ENCODE results near the gene FMO4.

Gene FMO4, protein sequence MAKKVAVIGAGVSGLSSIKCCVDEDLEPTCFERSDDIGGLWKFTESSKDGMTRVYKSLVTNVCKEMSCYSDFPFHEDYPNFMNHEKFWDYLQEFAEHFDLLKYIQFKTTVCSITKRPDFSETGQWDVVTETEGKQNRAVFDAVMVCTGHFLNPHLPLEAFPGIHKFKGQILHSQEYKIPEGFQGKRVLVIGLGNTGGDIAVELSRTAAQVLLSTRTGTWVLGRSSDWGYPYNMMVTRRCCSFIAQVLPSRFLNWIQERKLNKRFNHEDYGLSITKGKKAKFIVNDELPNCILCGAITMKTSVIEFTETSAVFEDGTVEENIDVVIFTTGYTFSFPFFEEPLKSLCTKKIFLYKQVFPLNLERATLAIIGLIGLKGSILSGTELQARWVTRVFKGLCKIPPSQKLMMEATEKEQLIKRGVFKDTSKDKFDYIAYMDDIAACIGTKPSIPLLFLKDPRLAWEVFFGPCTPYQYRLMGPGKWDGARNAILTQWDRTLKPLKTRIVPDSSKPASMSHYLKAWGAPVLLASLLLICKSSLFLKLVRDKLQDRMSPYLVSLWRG

DNA sequence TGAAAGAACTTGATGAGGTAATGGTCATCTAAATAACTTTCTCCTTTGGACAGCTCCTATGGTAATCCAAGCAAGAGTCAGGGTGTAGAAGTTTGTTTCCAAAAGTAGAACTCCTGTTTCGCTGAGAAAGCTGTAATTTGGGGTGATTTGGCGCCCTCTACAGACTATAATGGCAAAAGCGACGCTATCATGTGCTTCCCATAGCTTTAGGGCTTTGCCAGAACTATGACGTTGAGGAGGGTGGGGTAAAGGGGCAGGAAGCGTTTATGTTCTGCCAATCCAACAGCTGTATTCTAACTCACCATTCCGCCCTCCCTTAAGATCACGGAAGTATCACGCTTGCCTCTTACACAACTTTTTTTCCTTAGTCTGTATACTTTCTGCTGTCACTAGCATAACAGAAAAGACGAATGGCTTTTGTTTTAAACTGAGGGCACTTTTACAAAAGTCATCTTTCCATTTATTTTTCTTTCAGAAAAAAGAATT lies at the start of gene FMO4:
Gene FMO4 (plus strand): TSS at position 349 of the 486 bp plus-strand sequence. CDS start 5,643 bp downstream, outside the sequence.
- Histone ChIP-seq H3K27me3 (ENCODE audit: control insufficient read depth, insufficient read depth, low read length) (no peaks in the 10 kb centered on the region), H3K9ac (ENCODE audit: low read length) (peak within 1 kb of the TSS; percentile 28), H3K27ac (ENCODE audit: low read length) (no peak within 1 kb of the TSS), H3K4me1 (ENCODE audit: control insufficient read depth, low read depth, low read length) (peaks cover 4% of the 10 kb centered on the region), H3K9me3 (ENCODE audit: control insufficient read depth, low read depth, low read length) (no peaks in the 10 kb centered on the region), H3K4me3 (ENCODE audit: low read length) (peak within 1 kb of the TSS; percentile 46), H3K36me3 (ENCODE audit: control insufficient read depth, low read depth, low read length) (no peaks in the 10 kb centered on the region)

DNA sequence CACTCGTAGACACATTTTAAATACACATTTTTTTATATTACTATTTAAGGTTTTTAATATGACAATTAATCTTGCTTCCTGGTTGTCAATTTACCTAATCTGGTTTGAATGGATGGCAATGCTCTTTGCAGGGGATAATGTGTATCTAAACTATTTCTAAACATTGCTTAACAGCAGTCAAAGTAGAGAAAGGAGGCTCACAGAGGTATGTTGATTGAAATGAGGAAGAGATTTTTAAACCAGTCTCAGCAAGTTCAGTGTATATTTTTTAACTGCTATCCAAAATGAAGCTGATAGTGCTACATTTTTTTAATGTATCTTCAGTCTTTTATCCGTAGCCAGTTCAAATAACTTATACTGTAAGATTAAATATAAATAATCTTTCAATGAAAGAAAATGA lies 48.3 kb upstream of the FMO4 start:
- no peaks in the 10 kb centered on the region for H3K36me3 ChIP-seq (ENCODE audit: control insufficient read depth, low read depth, low read length)
- no peaks in the 10 kb centered on the region for H3K27me3 ChIP-seq (ENCODE audit: control insufficient read depth, insufficient read depth, low read length)
- no peak overlapping the region for H3K27ac ChIP-seq (ENCODE audit: low read length)
- no peaks in the 10 kb centered on the region for H3K9me3 ChIP-seq (ENCODE audit: control insufficient read depth, low read depth, low read length)
- H3K4me1 ChIP-seq (ENCODE audit: control insufficient read depth, low read depth, low read length), result no peaks in the 10 kb centered on the region
- no peak overlapping the region for H3K4me3 ChIP-seq (ENCODE audit: low read length)
- no peak overlapping the region for H3K9ac ChIP-seq (ENCODE audit: low read length)

DNA sequence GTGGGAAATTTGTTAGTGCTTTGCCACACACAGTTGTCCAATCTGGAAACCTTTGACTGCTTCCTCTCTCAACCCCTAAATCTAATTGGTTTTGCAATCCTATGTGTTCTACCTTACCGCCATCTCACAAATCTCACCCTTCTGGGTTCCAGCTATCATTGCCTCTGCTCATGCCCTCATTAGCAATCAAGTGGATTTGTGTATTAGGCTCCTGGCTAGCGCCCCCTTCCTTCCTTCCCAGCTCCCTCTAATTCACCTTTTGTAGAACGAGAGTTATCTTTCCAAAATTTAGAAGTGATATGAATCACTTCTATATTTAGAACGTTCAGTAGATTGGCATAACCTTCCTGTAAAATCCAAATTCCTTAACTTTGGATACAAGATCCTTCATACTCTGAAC lies 47.1 kb upstream of the FMO4 start:
- H3K4me1 ChIP-seq (ENCODE audit: control insufficient read depth, low read depth, low read length), result no peaks in the 10 kb centered on the region
- no peak overlapping the region for H3K27ac ChIP-seq (ENCODE audit: low read length)
- no peaks in the 10 kb centered on the region for H3K9me3 ChIP-seq (ENCODE audit: control insufficient read depth, low read depth, low read length)
- no peaks in the 10 kb centered on the region for H3K36me3 ChIP-seq (ENCODE audit: control insufficient read depth, low read depth, low read length)
- H3K27me3 ChIP-seq (ENCODE audit: control insufficient read depth, insufficient read depth, low read length), result no peaks in the 10 kb centered on the region
- no peak overlapping the region for H3K4me3 ChIP-seq (ENCODE audit: low read length)
- H3K9ac ChIP-seq (ENCODE audit: low read length), result no peak overlapping the region

DNA sequence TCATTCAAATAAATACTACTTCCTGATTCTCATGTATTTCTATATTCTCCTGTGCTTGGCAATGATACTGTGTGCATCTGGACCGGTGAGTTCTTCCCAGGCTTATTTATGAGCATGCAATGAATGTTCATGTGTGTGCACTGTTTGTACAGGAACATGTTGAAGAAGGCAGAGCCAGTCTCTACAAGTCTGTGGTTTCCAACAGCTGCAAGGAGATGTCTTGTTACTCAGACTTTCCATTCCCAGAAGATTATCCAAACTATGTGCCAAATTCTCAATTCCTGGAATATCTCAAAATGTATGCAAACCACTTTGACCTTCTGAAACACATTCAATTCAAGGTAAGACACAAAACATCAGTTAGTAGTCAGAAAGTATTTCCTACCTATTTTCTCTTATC lies 46.6 kb upstream of the FMO4 start:
- Histone ChIP-seq H3K4me3 (ENCODE audit: low read length) (no peak overlapping the region), H3K9me3 (ENCODE audit: control insufficient read depth, low read depth, low read length) (no peaks in the 10 kb centered on the region), H3K27ac (ENCODE audit: low read length) (no peak overlapping the region), H3K4me1 (ENCODE audit: control insufficient read depth, low read depth, low read length) (no peaks in the 10 kb centered on the region), H3K9ac (ENCODE audit: low read length) (no peak overlapping the region), H3K36me3 (ENCODE audit: control insufficient read depth, low read depth, low read length) (no peaks in the 10 kb centered on the region), H3K27me3 (ENCODE audit: control insufficient read depth, insufficient read depth, low read length) (no peaks in the 10 kb centered on the region)

DNA sequence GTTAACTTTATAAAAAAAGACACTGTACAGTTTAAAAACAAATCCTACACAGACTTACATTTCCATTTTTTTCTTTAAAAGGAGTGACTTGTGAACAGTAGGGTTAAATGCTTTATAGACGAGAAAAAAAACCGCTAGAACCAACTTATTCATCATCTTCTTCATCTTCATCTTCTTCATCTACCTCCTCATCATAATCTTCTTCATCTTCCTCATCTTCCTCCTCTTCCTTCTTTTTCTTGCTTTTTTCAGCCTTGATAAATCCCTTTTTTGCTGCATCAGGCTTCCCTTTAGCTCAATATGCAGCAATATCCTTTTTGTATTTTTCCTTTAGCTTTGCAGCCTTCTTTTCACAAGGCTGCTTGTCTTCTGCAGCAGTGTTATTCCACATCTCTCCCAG lies 43.2 kb upstream of the FMO4 start:
- H3K27ac ChIP-seq (ENCODE audit: low read length), result no peak overlapping the region
- H3K9me3 ChIP-seq (ENCODE audit: control insufficient read depth, low read depth, low read length), result no peaks in the 10 kb centered on the region
- no peaks in the 10 kb centered on the region for H3K4me1 ChIP-seq (ENCODE audit: control insufficient read depth, low read depth, low read length)
- no peak overlapping the region for H3K9ac ChIP-seq (ENCODE audit: low read length)
- H3K27me3 ChIP-seq (ENCODE audit: control insufficient read depth, insufficient read depth, low read length), result no peaks in the 10 kb centered on the region
- no peak overlapping the region for H3K4me3 ChIP-seq (ENCODE audit: low read length)
- H3K36me3 ChIP-seq (ENCODE audit: control insufficient read depth, low read depth, low read length), result no peaks in the 10 kb centered on the region

DNA sequence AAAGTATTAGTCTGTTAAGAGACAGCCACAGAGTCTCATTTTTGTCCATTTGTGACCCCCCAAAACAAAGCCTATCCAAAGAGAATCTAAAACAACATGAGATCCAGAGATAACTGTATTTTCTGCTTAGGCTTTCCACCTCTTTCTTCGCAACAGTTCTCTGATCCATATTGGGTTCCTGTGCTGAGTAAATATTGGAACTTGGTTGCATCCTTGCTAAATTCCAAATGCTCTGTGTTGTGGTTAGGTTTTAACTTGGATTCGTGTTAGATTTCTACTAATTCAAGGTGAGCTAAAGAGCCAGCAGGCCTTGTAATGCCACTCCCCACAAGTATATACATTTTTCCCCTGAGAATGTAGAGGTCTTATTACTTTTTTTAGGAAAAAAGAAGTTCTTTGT lies 36.4 kb upstream of the FMO4 start:
- H3K36me3 ChIP-seq (ENCODE audit: control insufficient read depth, low read depth, low read length), result no peaks in the 10 kb centered on the region
- H3K4me3 ChIP-seq (ENCODE audit: low read length), result no peak overlapping the region
- no peak overlapping the region for H3K9ac ChIP-seq (ENCODE audit: low read length)
- H3K4me1 ChIP-seq (ENCODE audit: control insufficient read depth, low read depth, low read length), result peaks cover 3% of the 10 kb centered on the region
- no peaks in the 10 kb centered on the region for H3K9me3 ChIP-seq (ENCODE audit: control insufficient read depth, low read depth, low read length)
- no peak overlapping the region for H3K27ac ChIP-seq (ENCODE audit: low read length)
- no peaks in the 10 kb centered on the region for H3K27me3 ChIP-seq (ENCODE audit: control insufficient read depth, insufficient read depth, low read length)

DNA sequence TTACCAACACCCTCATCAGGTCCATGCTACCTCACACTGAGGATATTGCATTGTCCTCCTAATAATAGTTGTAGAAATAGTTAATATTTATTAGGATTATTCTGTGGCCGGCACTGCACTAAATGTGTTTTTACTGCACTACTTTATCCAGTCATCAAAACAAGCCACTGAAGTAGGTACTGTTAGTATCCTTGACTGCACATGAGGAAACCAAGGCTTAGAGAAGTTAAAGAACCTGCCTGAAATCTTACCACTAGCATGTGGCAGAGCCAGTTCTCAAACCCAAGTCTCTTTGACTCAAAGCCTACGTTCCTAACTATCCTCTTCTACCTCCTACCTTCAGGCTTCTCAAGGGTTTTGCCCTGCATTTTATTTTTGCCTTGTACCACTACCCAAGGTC lies 34.7 kb upstream of the FMO4 start:
- Histone ChIP-seq H3K27me3 (ENCODE audit: control insufficient read depth, insufficient read depth, low read length) (no peaks in the 10 kb centered on the region), H3K9me3 (ENCODE audit: control insufficient read depth, low read depth, low read length) (no peaks in the 10 kb centered on the region), H3K27ac (ENCODE audit: low read length) (no peak overlapping the region), H3K4me1 (ENCODE audit: control insufficient read depth, low read depth, low read length) (peaks cover 3% of the 10 kb centered on the region), H3K9ac (ENCODE audit: low read length) (no peak overlapping the region), H3K4me3 (ENCODE audit: low read length) (no peak overlapping the region), H3K36me3 (ENCODE audit: control insufficient read depth, low read depth, low read length) (no peaks in the 10 kb centered on the region)

DNA sequence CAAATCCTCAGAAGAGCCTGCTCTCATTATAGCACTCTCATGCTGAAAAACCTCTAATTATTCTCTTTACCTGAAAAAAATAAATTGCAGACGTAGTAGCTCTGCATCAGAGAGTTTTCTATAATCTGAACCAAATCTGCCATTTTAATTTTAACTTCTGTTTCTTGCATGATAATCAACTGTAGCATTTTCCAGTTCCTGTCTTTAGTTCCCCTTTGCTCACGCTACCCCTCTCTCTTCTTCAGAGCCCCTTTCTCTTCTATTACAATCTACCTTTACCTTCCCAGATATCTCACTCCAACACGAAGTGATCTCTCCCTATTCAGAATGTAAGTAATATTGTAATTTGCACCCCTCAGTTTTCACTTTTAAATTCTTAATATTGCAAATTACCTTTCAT lies 34.3 kb upstream of the FMO4 start:
- Histone ChIP-seq H3K27ac (ENCODE audit: low read length) (no peak overlapping the region), H3K9me3 (ENCODE audit: control insufficient read depth, low read depth, low read length) (no peaks in the 10 kb centered on the region), H3K27me3 (ENCODE audit: control insufficient read depth, insufficient read depth, low read length) (no peaks in the 10 kb centered on the region), H3K36me3 (ENCODE audit: control insufficient read depth, low read depth, low read length) (no peaks in the 10 kb centered on the region), H3K4me3 (ENCODE audit: low read length) (no peak overlapping the region), H3K4me1 (ENCODE audit: control insufficient read depth, low read depth, low read length) (peaks cover 3% of the 10 kb centered on the region), H3K9ac (ENCODE audit: low read length) (no peak overlapping the region)

DNA sequence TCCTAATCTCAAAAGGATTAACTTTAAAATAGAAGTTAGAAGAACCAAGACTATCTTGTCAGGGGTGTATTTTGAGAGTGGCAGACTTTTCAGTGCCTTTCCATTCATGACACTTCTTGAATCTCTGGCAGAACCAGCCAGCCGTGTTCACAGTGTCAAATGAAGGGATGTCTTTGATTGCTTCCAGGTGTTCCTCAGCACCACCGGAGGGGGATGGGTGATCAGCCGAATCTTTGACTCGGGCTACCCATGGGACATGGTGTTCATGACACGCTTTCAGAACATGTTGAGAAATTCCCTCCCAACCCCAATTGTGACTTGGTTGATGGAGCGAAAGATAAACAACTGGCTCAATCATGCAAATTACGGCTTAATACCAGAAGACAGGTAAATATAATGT lies 33.4 kb upstream of the FMO4 start:
- Histone ChIP-seq H3K27ac (ENCODE audit: low read length) (no peak overlapping the region), H3K9ac (ENCODE audit: low read length) (no peak overlapping the region), H3K9me3 (ENCODE audit: control insufficient read depth, low read depth, low read length) (no peaks in the 10 kb centered on the region), H3K4me1 (ENCODE audit: control insufficient read depth, low read depth, low read length) (peaks cover 3% of the 10 kb centered on the region), H3K27me3 (ENCODE audit: control insufficient read depth, insufficient read depth, low read length) (no peaks in the 10 kb centered on the region), H3K4me3 (ENCODE audit: low read length) (no peak overlapping the region), H3K36me3 (ENCODE audit: control insufficient read depth, low read depth, low read length) (no peaks in the 10 kb centered on the region)

DNA sequence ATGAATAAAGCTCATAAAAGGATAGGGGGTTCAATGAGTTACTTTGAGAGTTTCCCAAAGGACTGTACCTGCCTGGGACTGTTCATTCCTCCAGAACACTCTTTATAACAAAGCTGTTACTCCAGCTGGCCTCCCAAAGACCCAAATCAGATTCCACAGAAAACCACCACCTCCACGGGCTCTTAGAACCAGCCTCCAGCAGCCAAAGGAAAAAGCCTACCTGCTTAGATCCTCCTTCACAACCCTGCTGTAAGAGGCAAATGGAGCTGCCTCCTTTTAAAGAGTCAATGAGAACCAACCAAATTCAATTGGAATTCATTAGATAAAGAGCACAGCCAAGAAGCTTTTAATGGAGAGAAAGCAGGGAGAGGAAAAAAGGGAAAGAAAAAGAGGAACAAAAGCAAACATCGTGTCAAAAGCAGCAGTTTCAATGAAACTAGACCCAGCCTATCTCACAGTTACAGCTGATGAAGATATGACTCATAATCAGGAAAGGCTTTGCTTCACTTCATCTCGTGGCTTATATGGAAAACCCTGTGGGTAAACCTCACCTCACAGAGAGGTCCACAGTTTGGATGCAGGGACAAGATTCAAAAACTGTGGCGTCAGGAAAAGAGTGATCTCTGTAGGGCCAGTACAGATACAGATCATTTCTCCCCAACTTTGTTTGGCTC lies 27.8 kb upstream of the FMO4 start:
- no peaks in the 10 kb centered on the region for H3K36me3 ChIP-seq (ENCODE audit: control insufficient read depth, low read depth, low read length)
- no peaks in the 10 kb centered on the region for H3K4me1 ChIP-seq (ENCODE audit: control insufficient read depth, low read depth, low read length)
- no peak overlapping the region for H3K4me3 ChIP-seq (ENCODE audit: low read length)
- H3K27me3 ChIP-seq (ENCODE audit: control insufficient read depth, insufficient read depth, low read length), result no peaks in the 10 kb centered on the region
- H3K27ac ChIP-seq (ENCODE audit: low read length), result no peak overlapping the region
- no peak overlapping the region for H3K9ac ChIP-seq (ENCODE audit: low read length)
- H3K9me3 ChIP-seq (ENCODE audit: control insufficient read depth, low read depth, low read length), result no peaks in the 10 kb centered on the region

DNA sequence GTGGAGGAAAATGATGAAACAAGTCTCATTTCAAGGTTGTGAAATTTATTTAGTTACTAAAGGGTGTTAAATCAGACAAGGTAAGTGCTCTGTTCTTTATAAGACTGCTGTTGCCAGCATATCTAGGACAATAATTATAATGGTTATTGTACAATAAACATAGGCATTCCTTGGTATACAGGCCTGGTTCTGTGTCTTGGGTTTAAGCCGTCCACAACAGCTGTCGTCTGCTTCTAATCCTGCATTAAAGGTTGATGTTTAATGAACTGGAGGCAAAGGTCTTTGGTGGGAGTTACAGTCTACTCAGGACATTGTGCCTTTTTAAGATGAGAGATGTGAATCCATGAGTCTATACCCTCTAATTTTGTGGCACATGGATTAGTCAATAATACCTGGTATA lies 23.4 kb upstream of the FMO4 start:
- Histone ChIP-seq H3K9me3 (ENCODE audit: control insufficient read depth, low read depth, low read length) (no peaks in the 10 kb centered on the region), H3K27ac (ENCODE audit: low read length) (no peak overlapping the region), H3K4me3 (ENCODE audit: low read length) (no peak overlapping the region), H3K27me3 (ENCODE audit: control insufficient read depth, insufficient read depth, low read length) (no peaks in the 10 kb centered on the region), H3K36me3 (ENCODE audit: control insufficient read depth, low read depth, low read length) (no peaks in the 10 kb centered on the region), H3K9ac (ENCODE audit: low read length) (no peak overlapping the region), H3K4me1 (ENCODE audit: control insufficient read depth, low read depth, low read length) (no peaks in the 10 kb centered on the region)
